ENCODE results near the gene KCNH2. TPM values are rescaled to one million over a fixed set of nuclear protein-coding genes. Genes with fewer than 3 reads are reported as not detected.
"Not testable (repeated sequence)": the region's sequence is repeated elsewhere in the genome, so short reads cannot be mapped to it uniquely, and the experiment has no call there.

KCNH2 gene
- total RNA-seq, 1 experiment from 2014 or later: 16.2 TPM

GRCh38 chr7:150910996-150911422 lies 67.1 kb downstream of the KCNH2 start (continued):
- TF ChIP-seq USF2 (CRISPR knock-in tag; IDR thresholded peaks at IDR 0.05) (no peak), ZNF232 (CRISPR knock-in tag; IDR thresholded peaks at IDR 0.05) (no peak), ZNF416 (CRISPR knock-in tag; IDR thresholded peaks at IDR 0.05) (no peak), ERG (CRISPR knock-in tag; IDR thresholded peaks at IDR 0.05) (no peak), ZNF512 (CRISPR knock-in tag; IDR thresholded peaks at IDR 0.05; ENCODE audit: borderline replicate concordance) (no peak), ZNF425 (CRISPR knock-in tag; conservative IDR thresholded peaks at IDR 0.05) (no peak), EMX1 (CRISPR knock-in tag; IDR thresholded peaks at IDR 0.05) (no peak), PRRX2 (CRISPR knock-in tag; IDR thresholded peaks at IDR 0.05) (no peak), MYBL2 (CRISPR knock-in tag; IDR thresholded peaks at IDR 0.05) (no peak), JUN (CRISPR knock-in tag; IDR thresholded peaks at IDR 0.05) (no peak), CREB1 (CRISPR knock-in tag; IDR thresholded peaks at IDR 0.05) (no peak)

GRCh38 chr7:150910305-150910995 lies 67.7 kb downstream of the KCNH2 start:
- Mint-ChIP-seq H3K27me3 (ENCODE audit: low read depth) (peaks cover 13% of the 10 kb centered on the region), H3K4me1 (peaks cover 11% of the 10 kb centered on the region)
- CTCF ChIA-PET: interaction anchor here (0.8 to 3.4 kb wide), 6 partner anchors 9 to 78 kb away, joined by 4 to 38 read pairs (median 7); no protein-coding TSS in a partner anchor
- H3K36me3 Mint-ChIP-seq; ATAC-seq; H3K27ac Mint-ChIP-seq; DNase-seq (ENCODE audit: low spot score); H3K9me3 Mint-ChIP-seq; H3K4me3 Mint-ChIP-seq; POLR2A ChIA-PET: not testable (repeated sequence)

- DNase-seq (ENCODE audit: low spot score) (no peak), ATAC-seq (no peak)
- Mint-ChIP-seq H3K36me3 (no peaks in the 10 kb centered on the region), H3K4me1 (peaks cover 11% of the 10 kb centered on the region), H3K27ac (no peak overlapping the region), H3K27me3 (ENCODE audit: low read depth) (peaks cover 15% of the 10 kb centered on the region), H3K4me3 (no peak overlapping the region), H3K9me3 (no peaks in the 10 kb centered on the region)
- ChIA-PET CTCF (interaction anchor here (1.4 to 3.2 kb wide), 2 partner anchors 11 to 109 kb away, joined by 3 to 25 read pairs; no protein-coding TSS in a partner anchor), POLR2A (interaction anchor here (0.6 kb wide), 1 partner anchor 589 kb away, joined by 3 read pairs; no protein-coding TSS in a partner anchor)
- TF ChIP-seq JUN (CRISPR knock-in tag; IDR thresholded peaks at IDR 0.05) (no peak), ZBTB21 (CRISPR knock-in tag; IDR thresholded peaks at IDR 0.05; ENCODE audit: borderline replicate concordance) (no peak), TEAD4 (CRISPR knock-in tag; IDR thresholded peaks at IDR 0.05) (no peak), ETV6 (CRISPR knock-in tag; IDR thresholded peaks at IDR 0.05) (no peak), FOXK1 (CRISPR knock-in tag; IDR thresholded peaks at IDR 0.05) (no peak), ELF4 (CRISPR knock-in tag; IDR thresholded peaks at IDR 0.05; ENCODE audit: low read depth) (no peak), USF2 (CRISPR knock-in tag; IDR thresholded peaks at IDR 0.05) (no peak), NFYB (CRISPR knock-in tag; conservative IDR thresholded peaks at IDR 0.05; ENCODE audit: low read depth) (no peak), ZNF512 (CRISPR knock-in tag; IDR thresholded peaks at IDR 0.05; ENCODE audit: borderline replicate concordance) (no peak)
Observed at GRCh38 chr7:150909200-150909995, 68.7 kb downstream of the KCNH2 start.

All from WTC11 (cell line).